ENCODE measurements around the gene ACTN3.
"Not testable (repeated sequence)": the region's sequence is repeated elsewhere in the genome, so short reads cannot be mapped to it uniquely, and the experiment has no call there.

Gene ACTN3

DNA sequence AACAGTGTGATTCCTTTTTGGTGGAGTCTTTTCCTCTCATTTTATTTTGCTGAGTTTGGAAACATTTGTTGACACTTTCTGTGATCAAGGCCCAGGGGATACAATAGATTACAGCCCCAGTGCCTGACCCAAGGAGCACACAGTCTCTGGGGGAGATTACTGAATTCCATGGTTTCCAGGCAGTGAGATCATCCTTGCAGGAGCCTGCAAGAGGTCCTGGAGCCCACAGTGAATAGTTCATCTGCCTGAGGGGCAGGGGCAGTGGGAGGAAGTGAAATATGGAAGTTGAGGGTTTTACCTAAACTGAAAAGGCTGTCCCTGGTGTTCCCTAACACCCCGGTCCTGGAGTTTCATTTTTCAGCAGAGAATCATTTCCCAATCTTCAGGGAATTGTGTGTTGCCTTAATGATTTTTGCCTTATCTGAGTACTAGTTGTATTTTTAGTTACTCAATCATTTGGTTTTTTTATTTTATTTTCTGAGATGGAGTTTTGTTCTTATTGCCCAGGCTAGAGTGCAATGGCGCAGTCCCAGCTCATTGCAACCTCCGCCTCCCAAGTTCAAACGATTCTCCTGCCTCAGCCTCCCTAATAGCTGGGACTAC, 54.0 kb downstream of the ACTN3 start:
- DNase-seq (ENCODE audit: low spot score) = no peak

DNA sequence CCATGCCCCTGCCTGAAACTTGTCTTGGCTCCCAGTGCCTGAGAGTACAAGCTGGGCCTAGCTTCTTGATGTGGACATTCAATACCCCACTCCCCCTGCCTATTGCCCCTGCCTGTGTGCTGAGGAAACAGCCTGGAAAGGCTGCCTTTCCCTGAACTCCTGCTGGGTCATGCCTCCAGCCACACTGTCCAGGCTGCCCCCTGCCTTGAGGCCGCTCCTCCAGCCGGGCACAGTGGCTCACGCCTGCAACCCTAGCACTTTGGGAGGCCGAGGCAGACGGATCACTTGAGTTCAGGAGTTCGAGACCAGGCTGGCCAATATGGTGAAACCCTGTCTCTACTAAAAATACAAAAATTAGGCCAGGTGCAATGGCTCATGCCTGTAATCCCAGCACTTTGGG, 56.4 kb downstream of the ACTN3 start:
- DNase-seq (ENCODE audit: low spot score) = no peak

DNA sequence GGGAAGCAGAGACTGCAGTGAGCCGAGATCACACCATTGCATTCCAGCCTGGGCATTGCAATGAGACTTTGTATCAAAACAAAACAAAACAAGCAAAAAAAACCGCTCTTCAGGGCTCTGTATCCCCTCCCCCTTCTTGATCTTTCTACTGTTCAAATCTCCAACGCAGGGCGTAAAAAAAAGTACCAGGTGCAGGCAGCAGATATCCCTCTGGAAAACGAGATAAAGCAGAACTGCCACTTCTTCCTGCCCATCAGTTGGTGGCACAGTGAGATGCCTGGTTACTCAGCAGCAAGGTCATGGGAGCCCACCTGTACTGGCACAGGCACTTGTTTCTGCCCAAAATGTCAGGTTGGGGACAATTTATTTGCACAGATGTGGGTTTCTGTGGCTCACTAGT, 57.5 kb downstream of the ACTN3 start:
- DNase-seq (ENCODE audit: low spot score) = no peak

DNA sequence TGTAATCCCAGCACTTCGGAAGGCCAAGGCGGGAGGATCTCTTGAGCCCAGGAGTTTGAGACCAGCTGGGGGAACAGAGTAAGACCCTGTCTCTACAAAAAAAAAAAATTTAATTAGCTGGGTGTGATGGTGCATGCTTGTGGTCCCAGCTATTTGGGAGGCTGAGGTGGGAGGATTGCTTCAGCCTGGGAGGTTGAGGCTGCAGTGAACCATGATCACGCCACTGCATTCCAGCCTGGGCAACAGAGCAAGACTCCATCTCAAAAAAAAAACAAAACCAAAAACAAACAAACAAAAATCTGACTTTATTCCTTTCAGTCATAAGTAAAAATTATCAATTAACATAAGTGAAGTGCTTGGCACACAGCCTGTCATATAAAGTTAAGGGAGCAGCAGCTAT, 59.9 kb downstream of the ACTN3 start:
- not testable (repeated sequence) for DNase-seq (ENCODE audit: low spot score)

DNA sequence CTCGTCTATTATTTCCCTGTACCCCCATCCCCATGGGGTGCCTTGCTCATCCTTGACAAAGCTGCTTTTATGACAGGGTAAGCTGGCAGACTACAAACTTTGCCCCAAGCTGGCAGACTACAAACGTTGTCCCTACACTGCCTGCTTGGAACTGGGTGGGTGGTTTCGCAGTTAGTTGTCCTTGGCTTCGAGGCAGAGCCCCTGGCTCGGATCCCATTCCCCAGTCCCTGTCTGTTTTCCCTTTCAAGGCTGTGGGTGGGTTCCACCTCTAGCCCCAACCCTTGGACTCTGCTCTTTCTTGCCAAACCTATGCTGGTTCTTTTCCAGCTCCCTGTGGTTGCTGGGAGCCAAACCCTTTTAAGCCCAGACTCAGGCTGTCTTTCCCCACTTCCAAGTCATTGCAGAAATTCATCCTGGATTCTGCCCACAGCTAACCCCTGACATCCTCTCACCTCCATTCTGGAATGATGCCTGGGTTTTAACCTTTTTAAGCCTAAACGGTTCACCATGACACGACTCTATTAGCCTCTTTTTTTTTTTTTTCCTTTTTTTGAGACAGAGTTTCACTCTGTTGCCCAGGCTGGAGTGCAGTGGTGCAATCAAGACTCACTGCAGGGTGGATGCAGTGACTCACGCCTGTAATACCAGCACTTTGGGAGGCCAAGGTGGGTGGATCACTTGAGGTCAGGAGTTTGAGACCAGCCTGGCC, 60.6 kb downstream of the ACTN3 start:
- DNase-seq (ENCODE audit: low spot score) = peak; percentile 66

DNA sequence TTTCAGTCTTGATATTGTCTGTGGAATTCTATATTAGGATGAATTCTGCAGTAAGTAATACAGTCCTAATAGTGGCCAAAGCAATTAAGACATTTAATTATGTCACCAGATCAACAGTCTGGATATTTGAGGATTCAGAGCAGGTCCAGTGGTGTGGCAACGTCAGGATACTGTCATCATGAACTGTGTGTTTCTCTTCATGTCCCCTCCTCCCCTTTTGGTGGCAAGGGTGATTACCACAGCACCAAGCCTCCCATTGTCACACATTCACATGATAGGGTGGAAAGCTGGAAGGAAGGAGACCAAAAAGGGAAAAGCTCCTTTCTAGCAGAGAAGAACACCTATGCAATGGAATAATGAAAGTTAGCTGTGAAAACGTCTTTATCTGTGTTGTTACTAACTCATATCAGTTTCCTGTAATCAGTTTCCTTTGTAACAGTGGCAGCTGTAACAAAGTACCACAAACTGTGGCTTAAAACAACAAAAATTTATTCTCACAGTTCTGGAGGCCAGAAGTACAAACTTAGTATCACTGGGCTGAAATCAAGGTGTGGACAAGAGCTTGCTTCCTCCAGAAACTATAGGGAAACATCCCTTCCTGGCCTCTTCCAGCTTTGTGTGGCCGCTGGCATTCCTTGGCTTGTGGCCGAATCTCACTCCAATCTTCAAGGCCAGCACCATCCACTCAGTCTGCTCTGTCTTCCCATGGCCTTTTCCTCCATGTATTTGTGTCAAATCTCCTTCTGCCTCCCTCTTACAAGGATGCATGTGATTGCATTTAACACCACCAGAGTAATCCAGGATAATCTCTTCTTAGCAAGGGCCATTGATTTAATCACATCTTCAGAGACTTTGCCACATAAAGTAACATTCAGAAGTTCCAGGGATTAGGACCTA, 63.3 kb downstream of the ACTN3 start:
- DNase-seq (ENCODE audit: low spot score) = no peak

DNA sequence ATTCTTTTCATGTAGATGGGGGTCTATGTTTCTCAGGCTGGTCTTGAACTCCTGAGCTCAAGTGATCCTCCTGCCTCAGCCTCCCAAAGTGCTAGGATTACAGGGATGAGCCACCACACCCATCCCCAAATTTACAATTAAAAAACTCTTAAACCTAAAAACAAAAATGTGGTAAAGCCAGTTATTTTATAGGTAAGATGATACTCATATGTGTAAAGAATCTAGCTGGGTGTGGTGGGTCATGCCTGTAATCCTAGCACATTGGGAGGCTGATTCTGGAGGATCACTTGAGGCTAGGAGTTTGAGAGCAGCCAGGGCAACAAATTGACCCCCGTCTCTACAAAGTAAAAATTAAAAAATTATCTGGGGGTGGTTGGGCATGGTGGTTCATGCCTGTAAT, 65.8 kb downstream of the ACTN3 start:
- no peak for DNase-seq (ENCODE audit: low spot score)
